Stimulated activated CD4-positive, alpha-beta T cell treated with anti-CD3 and anti-CD28 coated beads, TNF-alpha, amount 100 ng/mL, for 1 hour (primary cell): ENCODE data around the gene PSMB5.
A peak's percentile ranks its signal among the peaks of the same experiment; 100 is the strongest.

Experiments used
- DNase-seq, 3 donors: peaks; one replicate each; pipeline ENCODE4 v3.0.0-alpha.2; 2020; ENCODE audit warnings: low read depth in 3 of 3, low spot score in 1 of 3

The PSMB5 gene

DNA sequence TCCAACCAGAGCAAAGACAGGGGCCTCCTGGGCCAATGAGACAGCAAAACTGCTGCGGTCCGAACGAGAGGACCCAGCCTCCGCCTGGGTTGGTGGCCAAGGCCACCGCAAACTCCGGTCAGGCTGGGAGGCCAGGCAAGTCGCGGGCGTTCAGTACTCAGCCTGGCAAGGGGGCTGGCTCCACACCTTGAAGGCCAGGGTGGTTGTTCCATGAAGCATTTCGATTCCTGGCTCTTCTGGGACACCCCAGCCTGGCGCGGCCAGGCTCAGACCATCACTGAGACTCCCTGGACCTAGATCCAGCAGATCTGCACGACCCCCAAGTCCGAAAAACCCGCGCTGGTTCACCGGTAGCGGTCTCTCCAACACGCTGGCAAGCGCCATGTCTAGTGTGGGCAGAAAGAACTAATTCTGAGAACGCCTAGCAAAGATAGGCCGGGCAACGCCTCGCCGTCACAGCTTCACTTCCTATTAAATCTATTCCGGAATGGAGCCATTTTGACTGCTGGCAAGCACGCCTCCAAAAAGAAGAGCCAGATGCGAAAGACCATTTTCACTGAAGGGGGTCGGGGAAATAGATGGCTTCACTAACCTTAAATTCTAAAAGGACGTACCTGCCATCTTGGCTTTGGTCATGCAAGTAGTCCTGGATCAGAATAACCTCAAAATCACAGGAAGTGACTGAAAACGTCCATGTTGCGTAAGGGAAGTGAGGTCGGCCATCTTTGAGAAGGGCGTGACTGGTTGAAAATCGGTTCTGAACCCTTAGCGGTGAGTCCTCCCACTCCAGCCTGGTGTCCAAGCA lies at the start of gene PSMB5:
Gene PSMB5 (minus strand): TSS at position 403 of the 805 bp plus-strand sequence. CDS start 19 bp downstream, at position 384.
- DNase-seq, result peak; percentile 65 to 74 (median 67)

DNA sequence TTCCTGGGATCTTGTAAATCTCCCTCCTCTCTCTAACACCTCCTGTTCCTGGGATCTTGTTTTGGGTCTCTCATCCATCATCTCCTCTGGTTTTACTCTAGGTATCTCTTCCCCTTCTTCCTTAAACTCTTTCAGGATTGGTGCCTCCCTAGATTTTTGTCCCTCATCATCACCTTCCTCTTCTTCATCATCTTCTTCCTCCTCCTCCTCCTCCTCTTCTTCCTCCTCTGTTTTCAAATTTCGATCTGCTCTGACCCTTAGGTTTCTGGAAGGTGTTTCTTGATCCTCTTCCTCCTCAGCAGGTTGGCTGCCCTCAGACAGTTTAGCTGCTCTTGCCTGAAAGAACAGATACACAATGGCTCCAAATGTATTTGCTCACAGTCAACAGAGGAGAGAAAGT lies 45.8 kb upstream of the PSMB5 start:
- no peak for DNase-seq

DNA sequence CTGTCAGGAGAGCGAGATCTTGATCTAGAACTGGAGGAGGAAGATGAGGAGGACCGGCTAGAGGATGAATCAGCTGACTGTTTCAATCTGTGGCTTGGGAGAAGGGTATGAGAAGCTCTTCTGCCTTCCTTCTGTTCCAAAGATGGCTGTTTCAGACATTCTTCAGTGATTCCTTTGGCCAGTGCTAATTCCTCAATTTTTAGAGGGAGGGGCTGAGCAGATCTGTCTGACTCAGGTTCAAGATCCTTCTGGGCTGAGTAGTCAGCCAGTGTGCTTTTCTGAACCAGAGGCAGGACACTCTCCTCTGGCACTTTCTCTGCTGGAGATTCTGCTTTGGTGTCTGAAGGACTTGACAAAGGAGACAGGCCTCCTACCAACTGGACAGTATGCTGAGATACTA lies 45.0 kb upstream of the PSMB5 start:
- no peak for DNase-seq

DNA sequence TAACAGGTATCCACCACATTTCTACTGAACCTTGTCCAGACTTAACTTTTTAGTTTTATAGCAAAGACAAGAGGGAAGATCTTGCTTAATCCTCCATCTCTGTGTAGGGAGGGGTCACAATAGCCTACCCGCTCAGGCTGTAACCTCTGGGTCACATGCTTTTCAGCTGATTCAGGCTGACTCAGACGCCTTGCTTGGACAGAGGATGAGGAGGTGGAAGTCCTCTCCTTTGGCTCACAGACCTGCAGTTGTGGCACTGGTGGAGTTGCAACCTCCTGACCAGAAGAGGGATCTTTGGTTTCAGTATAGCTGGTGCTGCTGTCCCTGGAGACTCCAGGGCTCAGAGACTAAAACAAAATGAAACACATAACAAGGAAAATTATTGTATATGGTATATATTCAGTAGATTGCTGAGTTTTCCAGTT lies 44.0 kb upstream of the PSMB5 start:
- DNase-seq, result no peak

DNA sequence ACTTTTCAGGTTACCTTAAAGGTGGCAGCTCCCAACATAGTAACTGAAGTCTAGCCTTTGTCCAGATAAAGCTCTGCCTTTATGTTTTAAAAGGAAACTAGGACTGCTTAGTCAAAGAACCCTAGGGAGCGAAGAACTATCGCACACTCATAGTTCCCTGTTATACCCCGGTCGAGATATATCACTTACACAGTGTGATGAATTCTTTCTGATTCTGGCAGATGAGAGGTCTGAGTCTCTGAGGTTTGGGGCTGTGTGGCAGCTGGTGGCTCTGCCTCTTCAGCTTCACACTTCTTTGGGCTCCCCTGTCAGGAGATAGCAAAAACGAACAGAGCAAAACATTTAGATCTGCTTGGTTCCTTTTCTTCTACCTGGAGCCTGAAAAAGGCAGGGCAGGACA lies 43.3 kb upstream of the PSMB5 start:
- DNase-seq, result no peak

DNA sequence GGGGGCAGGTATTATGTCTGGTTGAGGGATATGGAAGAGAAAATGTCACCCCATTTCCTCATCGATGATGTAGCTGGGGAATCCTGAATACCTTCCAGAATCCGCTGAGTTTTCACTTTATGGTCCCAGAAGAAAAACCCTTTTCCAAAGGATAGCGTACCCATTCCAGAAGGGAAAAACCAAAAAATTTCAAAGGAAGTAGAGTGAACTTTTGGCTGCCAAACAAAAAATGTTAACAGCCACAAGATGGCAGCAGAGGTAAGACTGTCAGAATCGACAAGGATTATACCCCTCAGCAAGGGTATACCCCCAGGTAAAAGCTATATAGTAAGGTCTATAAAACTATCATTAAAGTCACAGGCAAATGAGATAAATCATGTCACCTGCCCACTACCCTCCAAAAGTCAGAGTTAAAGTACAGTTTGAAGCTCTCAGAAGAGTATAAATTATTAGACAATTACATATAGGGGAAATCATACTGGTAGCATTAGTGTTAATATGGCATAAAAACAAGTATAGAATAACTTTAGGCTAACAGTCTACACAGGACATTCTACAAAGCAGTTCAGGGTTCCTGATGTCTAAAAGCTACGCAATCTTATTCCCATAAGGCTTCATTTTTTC lies 42.2 kb upstream of the PSMB5 start:
- DNase-seq, result no peak

DNA sequence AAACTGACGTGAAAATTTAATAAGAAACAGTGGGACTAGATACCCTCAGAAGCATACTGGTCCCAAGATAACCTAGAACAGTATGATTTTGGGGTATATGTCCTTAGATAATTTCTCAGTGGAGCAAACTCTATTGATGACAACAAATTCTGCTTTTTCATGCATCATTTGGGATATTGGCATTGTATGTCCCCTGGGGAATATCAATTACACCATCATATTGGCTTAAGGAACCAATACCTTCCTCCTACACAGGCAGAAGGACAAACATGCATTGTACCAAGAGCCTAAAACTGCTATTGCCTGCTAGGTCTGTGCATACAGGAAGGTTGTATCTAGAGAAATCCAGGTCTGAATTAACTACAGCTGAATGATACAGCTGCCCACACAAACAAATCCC lies 40.2 kb upstream of the PSMB5 start:
- DNase-seq, result no peak

DNA sequence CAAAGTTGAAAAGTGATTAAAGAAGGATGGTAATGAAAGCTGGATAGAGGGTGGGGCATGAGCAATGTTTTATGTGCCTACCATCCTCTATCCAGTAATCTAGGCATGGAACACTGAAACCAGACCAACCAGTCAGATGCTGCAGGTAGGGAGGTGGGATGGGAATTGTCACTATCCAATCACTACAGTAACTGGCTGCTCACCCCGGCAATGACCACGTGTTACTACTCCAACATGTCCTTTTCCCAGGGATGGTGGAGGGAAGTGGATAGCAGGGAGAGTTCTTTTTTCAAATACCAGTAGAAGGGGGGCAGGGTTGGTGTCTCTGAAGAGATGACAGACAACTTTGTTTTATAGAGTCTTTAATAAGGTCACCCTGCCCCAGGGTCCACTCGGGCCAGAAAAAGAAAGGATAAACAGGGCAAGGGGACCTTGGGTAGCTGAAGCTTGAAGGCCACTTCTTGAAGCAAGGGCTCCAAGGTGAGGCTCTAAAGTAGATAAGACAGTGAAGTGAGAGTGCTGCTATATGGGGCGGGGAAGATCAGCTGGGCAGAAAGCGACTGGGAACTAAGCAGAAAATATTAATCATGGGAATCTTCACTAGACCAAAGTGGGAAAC lies 37.3 kb upstream of the PSMB5 start:
- no peak for DNase-seq

DNA sequence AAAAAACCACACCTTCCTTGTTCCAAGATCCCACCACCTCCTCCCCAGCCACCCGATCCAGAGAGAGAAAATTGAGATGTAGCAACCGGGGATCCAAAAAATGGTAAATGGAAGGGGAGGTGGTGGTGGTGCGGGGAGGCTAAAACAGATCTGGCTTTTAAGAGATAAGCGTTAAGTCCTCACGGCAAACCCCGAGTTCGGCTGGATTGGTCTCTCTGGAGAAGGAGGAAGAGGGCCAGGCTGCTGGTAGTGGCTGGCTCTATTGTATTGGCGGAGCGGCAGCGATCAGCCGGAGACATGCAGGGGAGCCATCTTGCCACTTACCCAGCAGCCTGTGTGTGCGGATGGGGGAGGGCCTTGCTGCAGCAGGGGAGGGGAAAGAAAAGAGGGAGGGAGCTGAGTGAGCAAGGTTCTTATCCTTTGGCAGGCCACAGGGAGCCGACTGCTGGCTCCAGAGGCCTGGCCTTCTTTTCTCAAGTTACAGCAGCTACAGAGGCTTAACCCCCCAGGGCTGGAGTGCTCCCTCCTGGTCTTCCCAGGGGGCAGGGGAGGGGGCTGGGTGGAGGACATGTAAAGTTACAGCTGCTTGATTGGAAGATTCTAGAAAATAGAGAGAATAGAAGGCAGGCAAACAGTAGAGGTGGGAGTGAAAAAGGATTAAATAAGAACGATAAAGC lies 36.7 kb upstream of the PSMB5 start:
- DNase-seq, result peak in 2 of 3 donors; percentile 38 to 62

DNA sequence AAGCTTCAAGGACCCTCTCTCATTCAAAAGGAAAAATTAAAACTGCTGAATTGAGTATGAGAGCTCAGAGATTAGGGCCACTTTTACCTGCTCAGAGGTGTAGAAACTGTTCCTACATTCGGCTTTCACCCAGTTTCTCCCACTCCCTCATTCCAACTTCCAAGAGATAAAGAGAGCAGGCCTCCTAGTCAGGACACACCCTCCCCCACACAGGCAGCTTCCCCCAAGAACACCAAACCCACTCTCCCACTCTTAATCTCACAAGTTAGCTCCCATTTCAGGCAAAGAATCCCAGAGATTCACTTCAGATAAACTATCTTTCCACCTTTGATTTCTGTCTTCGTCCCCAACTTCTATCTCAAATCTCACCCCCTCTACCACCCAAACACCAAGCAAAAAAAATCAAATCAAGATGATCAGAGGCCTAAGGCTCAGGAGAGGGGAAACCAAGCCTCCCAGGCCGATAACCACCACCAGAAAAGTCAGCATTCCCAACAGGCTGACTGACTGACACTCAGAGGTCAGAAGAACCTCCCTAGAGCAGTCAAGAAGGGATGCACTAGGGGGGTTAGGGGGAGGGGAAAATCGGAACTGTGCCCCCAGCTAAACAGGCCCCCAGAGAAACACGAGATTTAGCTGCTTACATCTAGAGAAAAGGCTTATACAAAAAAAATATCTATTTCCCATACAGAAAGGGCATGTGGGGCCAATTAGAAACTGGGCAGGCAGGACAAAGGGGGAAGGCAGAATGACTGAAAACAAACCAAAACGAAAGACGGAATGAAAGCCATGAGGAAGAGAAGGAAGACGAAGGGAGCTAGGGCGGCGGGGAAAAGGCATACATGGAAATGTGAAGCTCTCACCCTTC lies 35.8 kb upstream of the PSMB5 start:
- no peak for DNase-seq

DNA sequence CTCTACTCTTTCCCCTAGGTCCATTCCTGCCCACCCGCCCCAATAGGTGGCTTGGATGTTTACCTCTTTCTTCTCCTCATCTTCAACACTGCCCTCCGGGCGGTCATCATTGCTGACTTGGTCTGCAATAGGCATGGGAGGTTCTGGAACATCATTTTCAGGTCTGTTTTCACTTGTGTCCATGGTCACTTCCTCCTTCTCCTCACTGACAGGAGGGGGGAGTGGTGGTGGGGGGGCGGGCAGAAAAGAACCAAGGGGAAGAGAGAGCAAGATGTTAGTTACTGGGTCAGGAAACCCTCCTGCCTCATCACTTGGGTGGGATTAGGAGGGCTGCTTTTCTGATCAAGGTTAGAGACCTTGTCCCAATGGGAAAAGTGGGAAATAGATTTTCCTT lies 34.7 kb upstream of the PSMB5 start:
- no peak for DNase-seq

DNA sequence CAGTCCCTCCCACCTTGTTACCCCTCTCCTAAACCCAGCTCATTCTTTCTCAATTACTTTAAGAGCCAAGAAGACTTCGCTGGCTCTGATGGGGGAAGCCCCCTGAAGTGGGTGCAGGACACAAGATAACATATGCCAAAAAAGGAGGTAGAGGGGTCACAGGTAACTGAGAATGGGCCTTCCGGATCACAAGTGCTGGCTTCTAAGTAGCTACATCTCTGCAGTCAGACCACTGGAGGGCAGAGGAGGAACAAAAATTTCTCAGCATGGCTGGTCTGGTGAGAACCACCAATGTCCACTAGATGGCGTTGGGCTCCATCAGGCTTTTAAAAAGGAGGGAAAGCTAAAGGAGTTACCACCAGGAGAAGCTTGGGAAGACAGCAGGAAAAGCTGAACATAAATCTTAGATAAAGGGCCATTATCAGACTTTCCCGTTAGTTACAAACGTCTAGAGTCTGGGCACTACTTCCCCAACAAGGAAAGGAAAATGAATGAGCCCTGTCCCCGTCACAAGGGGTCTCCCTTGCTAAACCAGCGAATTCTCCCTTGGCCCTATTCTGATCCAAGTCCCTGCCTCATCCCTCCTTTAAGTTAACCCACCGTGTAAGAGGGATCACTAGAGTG lies 34.2 kb upstream of the PSMB5 start:
- DNase-seq, result peak; percentile 30 to 47 (median 39)

DNA sequence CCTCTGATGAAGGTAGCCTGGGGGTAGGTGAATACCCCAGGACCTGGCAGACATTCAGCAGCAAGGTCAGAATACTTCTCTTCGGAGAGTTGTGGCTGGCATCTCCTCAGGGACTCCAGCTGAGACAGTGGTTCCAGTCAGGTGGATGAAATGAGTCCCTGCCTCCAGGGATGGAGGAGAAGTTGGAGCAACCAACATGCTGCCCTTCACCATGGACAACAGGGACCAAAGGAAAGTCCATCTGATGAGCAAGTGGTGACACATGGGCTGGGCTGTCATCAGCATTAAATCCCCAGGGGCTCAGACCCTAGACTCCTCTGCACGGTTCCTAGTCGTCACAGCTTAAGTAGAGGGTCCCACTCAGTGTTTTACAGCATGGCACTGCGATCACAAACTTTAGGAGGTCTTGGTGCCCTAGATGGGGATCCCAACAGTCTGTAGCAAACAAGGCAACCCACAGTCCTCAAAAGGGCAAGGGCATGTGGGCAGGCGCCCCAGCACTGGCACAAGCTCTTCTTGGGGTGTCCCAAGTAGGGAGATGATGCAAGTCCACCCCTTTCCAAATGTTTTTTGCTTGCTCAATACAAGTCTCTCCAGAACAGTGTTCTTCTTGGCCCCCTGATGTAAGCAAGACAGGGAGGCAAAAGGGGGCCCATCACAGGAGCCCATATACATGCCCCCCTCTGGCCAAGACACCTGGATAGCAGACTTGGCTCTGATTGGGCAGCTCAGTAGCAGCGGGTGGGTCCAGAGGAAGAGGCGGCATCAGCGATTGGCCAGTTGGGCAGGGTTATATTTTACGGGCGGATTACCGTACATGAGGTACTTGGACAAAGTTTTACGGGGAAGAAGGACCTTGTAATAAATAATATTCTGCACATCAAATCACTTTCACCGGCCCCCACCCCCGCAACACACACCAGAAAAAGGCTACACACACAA lies 33.4 kb upstream of the PSMB5 start:
- no peak for DNase-seq

DNA sequence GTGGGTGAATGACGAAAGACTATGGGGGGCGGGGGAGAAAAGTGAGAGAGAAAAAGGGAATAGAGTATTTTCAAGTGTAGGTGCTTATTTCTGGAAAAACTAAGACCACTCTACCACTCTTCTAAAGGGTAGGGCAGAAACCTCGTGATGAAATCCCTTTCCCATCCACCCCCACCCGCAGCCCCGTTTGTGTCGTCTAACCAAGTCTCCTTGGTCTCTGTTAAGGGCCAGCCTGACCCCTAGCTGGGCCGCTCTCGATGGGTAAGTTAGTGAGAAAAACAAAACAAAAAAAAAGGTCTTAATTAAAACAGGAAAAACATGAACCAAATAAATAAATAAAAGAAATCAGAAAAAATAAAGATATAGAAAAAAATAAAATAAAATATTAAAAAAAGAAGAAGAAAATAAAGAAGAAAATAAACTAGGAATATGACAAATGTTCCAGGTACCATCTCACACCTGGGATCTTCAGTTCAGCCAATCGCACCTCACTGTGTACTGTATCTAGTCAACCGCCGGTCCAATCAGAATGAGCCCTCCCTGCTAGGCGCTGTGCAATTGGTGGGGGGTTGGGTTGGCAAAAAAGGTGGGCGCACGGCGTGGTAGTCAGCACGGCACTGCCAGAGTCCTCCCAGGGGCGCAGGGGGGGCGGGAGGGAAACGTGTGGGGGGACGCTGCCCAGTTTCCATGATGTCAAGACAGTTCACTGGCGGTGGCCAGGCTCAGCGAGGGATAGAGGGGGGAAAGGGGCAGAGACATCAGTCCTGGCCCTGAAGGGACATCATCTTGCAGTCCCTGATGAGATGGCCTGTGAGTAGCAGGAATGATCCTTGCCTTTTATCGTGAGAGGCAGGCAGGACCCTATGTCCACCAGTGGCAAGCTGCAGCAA lies 32.4 kb upstream of the PSMB5 start:
- no peak for DNase-seq

DNA sequence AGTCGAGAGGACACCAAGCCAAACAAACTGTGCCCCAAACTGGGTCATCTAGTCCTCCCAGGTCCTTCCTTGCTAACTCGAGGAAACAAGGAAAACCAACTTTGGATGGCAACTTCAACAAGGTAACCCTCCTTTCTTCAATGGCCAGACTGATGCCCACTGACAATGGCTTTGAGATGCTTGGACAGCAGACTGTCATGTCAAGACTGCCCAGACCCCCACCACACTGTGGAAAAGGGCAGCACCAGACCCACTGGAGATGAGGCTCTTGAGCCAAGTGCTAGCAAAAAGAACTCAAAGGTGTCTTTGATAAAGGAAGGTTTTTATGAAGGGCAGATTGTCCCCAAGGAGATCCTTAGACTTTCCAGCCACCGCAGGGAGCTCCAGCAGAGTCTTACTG lies 31.7 kb upstream of the PSMB5 start:
- no peak for DNase-seq

DNA sequence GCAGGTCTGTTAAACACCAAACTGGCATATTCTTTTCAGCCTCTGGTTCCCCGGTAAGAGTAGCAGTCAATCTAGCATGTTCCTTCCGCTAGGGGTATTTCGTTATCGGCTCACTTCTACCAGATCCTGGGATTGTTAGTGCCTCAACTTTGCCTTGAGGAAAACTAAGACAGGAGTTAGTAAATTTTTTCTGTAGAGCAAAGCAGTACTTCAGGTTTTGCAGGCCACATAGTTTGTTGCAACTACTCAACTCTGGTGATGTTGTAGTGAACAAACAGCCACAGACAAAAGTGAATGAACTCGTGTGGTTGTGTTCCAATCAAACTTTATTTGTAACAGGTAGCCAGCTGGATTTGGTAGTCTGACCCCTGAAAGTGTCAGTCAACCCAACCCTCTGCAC lies 28.9 kb upstream of the PSMB5 start:
- no peak for DNase-seq

DNA sequence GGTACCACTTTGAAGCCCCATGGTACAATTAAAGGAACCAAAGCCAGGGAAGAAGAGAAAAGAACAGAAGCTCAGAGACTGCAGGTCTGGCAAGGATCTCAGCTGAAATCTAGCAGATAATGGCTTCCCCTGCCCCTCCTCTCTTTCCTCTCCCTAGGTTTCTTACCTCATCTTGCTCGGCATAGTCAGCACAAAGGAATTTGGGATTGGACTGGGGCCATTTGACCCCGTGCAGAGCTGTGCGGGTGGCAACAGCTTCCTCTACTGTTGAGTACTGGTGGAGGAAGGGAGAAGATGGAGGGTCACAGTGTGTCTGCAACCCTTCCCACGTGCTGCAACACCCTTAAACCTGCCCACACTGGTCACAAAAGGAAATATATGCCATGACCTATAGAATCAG lies 27.3 kb upstream of the PSMB5 start:
- no peak for DNase-seq

DNA sequence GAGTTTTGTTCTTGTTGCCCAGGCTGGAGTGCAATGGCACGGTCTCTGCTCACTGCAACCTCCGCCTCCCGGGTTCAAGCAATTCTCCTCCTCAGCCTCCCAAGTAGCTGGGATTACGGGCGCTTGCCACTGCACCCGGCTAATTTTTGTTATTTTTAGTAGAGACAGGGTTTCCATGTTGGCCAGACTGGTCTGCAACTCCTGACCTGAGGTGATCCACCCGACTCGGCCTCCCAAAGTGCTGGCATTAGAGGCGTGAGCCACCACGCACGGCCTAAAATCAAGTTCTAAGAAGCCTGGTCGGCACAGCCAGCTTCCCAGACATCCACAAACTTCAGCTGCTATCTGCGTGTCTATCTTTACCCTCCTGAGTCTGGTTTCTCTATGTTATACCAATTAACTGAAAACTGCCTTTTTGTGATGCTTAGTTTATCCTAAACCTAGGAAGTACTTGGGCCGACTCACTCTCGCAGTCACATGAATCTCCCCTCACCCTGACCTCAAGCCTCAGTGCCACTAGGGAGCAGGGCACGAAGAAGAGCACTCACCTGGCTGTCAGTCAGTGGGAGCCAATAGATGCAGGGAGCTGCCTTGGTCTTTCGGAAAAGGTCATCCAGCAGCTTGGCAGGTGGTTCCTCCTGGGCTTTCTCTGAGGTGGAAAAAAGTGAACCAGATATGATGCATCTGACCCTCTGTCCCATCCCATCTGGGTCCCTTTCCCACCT lies 26.0 kb upstream of the PSMB5 start:
- no peak for DNase-seq
